ENCODE data around the gene HRG. TPM values are rescaled to one million over a fixed set of nuclear protein-coding genes. Genes with fewer than 3 reads are reported as not detected.

HRG gene
- total and polyA plus RNA-seq, 2 of the 8 experiments (the other 6 are each of a cell fraction or from before 2014, with no cell fraction given) = 0.03 to 0.15 TPM

- H3K27me3 ChIP-seq (replicated peaks in 1 of 4; ENCODE audit: control insufficient read depth in 3 of 4, extremely low read depth in 1 of 4, insufficient read depth in 3 of 4, low read length in 3 of 4) = no peaks in the 10 kb centered on the region
- H3K9me3 ChIP-seq (ENCODE audit: insufficient read depth in 2 of 2, low read depth in 1 of 2, low read length in 1 of 2) = no peaks in the 10 kb centered on the region
- FAIRE-seq (no peak), DNase-seq (ENCODE audit: low read depth in 1 of 2, low spot score in 2 of 2) (no peak)
- no peak overlapping the region for H3K18ac ChIP-seq (ENCODE audit: extremely low read depth, low read length)
- no peaks in the 10 kb centered on the region for H4K20me1 ChIP-seq (replicated peaks in 1 of 2; ENCODE audit: control insufficient read depth in 1 of 2, insufficient read depth in 2 of 2, low read length in 2 of 2)
- no peak overlapping the region for H3K4me2 ChIP-seq (ENCODE audit: insufficient read depth in 1 of 2, low read depth in 2 of 2, low read length in 2 of 2)
- no peaks in the 10 kb centered on the region for H3K36me3 ChIP-seq (ENCODE audit: control insufficient read depth in 2 of 4, insufficient read depth in 4 of 4, low read length in 3 of 4)
- H3K9ac ChIP-seq (replicated peaks in 1 of 4; ENCODE audit: extremely low read depth in 1 of 4, low read depth in 3 of 4, low read length in 3 of 4) = no peak overlapping the region
- no peak overlapping the region; the same call in 1 of the 2 replicates for H4K8ac ChIP-seq (ENCODE audit: extremely low read depth, insufficient read depth, low read length)
- no peak overlapping the region for H2BK15ac ChIP-seq (ENCODE audit: low read length)
- H3K4me3 ChIP-seq (ENCODE audit: extremely low read depth in 1 of 4, insufficient read depth in 2 of 4, low read depth in 3 of 4, low read length in 4 of 4) = no peak overlapping the region
- POLR2A ChIA-PET (ENCODE audit: partially characterized antibody) = no interaction called here
- no peaks in the 10 kb centered on the region for H3K79me1 ChIP-seq (ENCODE audit: low read depth, low read length)
- no peak overlapping the region for H4K5ac ChIP-seq (ENCODE audit: insufficient read length, low read depth, low read length)
- H2AFZ ChIP-seq (ENCODE audit: low read length) = no peak overlapping the region
- H3K4me1 ChIP-seq (replicated peaks in 1 of 4; ENCODE audit: control insufficient read depth in 3 of 4, insufficient read depth in 4 of 4, low read length in 3 of 4) = peaks cover 0 to 9% (median 1%) of the 10 kb centered on the region in 4 experiments; a peak in 3 of 7 replicates
- H2BK12ac ChIP-seq (ENCODE audit: low read depth, low read length) = no peak overlapping the region; the same call in 1 of the 2 replicates
- 86% methylated on average over 4 of the region's 4 CpGs; no CpG with 5 or more reads in 1 of the 2 experiments for WGBS, 2 experiments (ENCODE audit: extremely low coverage in 1 of 2, insufficient coverage in 1 of 2, insufficient read length in 1 of 2, insufficient replicate concordance in 2 of 2, low coverage in 1 of 2, low lambda C conversion rate in 2 of 2, missing lambda C conversion rate in 1 of 2)
- no peak overlapping the region for H2AK5ac ChIP-seq (ENCODE audit: low read depth, low read length)
- CTCF ChIA-PET (ENCODE audit: partially characterized antibody) = interaction anchor here (1.1 kb wide), 1 partner anchor 98 kb away, joined by 4 read pairs; no protein-coding TSS in a partner anchor
- no peak overlapping the region for H3K27ac ChIP-seq (ENCODE audit: low read depth, low read length)
- no peak overlapping the region for H3K14ac ChIP-seq (ENCODE audit: insufficient read length)
- no peak overlapping the region for H3K4ac ChIP-seq (replicated peaks; ENCODE audit: insufficient read length, low read depth, low read length)
- H2BK120ac ChIP-seq (replicated peaks; ENCODE audit: low read depth, low read length) = no peak overlapping the region
- no peak overlapping the region; the same call in 1 of the 2 replicates for H2BK20ac ChIP-seq (ENCODE audit: low read length)
- H3K56ac ChIP-seq (replicated peaks; ENCODE audit: insufficient read length, low read depth, low read length) = no peak overlapping the region
- H3K23ac ChIP-seq (ENCODE audit: insufficient read length) = no peak overlapping the region
- H2BK5ac ChIP-seq (ENCODE audit: low read depth, low read length) = no peak overlapping the region
- no peaks in the 10 kb centered on the region for H3K79me2 ChIP-seq (ENCODE audit: control insufficient read depth in 1 of 2, insufficient read depth in 2 of 2, low read length in 2 of 2)
- no peak overlapping the region for H4K91ac ChIP-seq (replicated peaks; ENCODE audit: insufficient read length, low read length)
- peaks cover 2% of the 10 kb centered on the region; the same call in 1 of the 2 replicates for H3K23me2 ChIP-seq (ENCODE audit: low read depth, low read length)
- TF ChIP-seq USF2 (IDR thresholded peaks at IDR 0.05; ENCODE audit: low read length) (no peak), BACH1 (IDR thresholded peaks at IDR 0.05; ENCODE audit: low read length) (no peak), BCL11A (IDR thresholded peaks at IDR 0.05; ENCODE audit: low read depth in 2 of 2, low read length in 2 of 2) (no peak), FOSL1 (IDR thresholded peaks at IDR 0.05; ENCODE audit: insufficient read depth, low read depth, low read length) (no peak), SP2 (IDR thresholded peaks at IDR 0.05; ENCODE audit: low read length) (no peak), ATF3 (IDR thresholded peaks at IDR 0.05; ENCODE audit: insufficient read depth, low read depth, low read length) (no peak), EZH2 (IDR thresholded peaks at IDR 0.05; ENCODE audit: low read depth, low read length, severe bottlenecking) (no peak), YY1 (IDR thresholded peaks at IDR 0.05; ENCODE audit: low read depth, low read length) (no peak), RXRA (IDR thresholded peaks at IDR 0.05; ENCODE audit: insufficient read depth, low read depth, low read length) (no peak), SAP30 (IDR thresholded peaks at IDR 0.05; ENCODE audit: insufficient read depth, insufficient replicate concordance, low read length) (no peak), SIRT6 (IDR thresholded peaks at IDR 0.05; ENCODE audit: low read length) (no peak), JUN (IDR thresholded peaks at IDR 0.05; ENCODE audit: low read depth, low read length) (no peak), NANOG (IDR thresholded peaks at IDR 0.05; ENCODE audit: insufficient read depth, low read depth, low read length, poor library complexity, severe bottlenecking) (no peak)
Measured at GRCh38 chr3:186713499-186713898, 47.7 kb downstream of the HRG start.
